Measurements from ENCODE around the gene MRPL21.

- TF ChIP-seq EZH2 (IDR thresholded peaks at IDR 0.05; ENCODE audit: insufficient read depth, poor library complexity, severe bottlenecking), result no peak
- TF ChIP-seq EZH2phosphoT487 (IDR thresholded peaks at IDR 0.05; ENCODE audit: insufficient read depth, low read depth), result no peak
These were observed 38.4 kb downstream of the MRPL21 start for GRCh38 chr11:68865241-68865640.

All from GM23248 (cell line).